Measurements from ENCODE around the gene CPSF3.

DNA sequence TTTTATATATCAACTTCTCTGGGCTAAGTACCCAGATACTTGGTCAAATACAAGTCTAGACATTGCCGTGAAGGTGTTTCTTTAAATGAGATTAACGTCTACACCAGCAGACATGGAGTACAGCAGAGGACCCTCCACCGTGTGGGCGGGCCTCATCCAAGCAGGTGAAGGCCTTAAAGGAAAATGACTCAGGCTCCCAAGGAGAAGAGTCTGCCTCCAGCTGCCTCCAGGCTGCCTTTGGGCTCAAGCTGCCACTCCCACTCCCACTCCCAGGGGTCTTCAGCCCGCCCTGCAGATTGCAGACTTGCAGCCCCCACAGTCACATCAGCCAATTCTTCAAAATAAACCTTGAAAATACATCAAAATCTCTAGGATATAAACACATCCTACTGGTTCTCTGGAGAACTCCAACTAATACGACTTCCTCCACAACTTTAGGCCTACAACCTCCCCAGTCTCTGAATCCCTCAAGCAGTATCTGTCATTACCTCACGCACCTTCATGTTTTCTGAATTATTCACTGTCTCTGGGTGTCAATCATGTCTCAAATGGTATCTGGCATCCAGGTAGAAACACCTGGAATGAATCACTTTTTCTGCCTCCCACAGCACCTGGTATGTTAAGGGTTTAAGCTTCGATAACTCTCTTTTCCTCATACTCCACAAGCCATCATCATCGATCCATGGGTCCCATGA is 7.0 kb upstream of the CPSF3 start:
- no peak for TF ChIP-seq SUZ12 (IDR thresholded peaks at IDR 0.05)
- no peak for TF ChIP-seq L3MBTL2 (conservative IDR thresholded peaks at IDR 0.05)
- no peak for TF ChIP-seq SP1 (IDR thresholded peaks at IDR 0.05)
- no peak for TF ChIP-seq ARNT (IDR thresholded peaks at IDR 0.05)
- TF ChIP-seq FOXM1 (IDR thresholded peaks at IDR 0.05; ENCODE audit: borderline replicate concordance) = no peak

Data from HEK293T (cell line).